DOHH2 (cell line): Measurements from ENCODE around the gene SF3A2.

Experiments
- EZH2phosphoT487 ChIP-seq: fragments of 200-600 bp; sonication (generic); IDR thresholded peaks from 2 replicates; pipeline ENCODE4 v1.6.1; 2017; ENCODE audit warnings: borderline replicate concordance, mild to moderate bottlenecking, antibody characterized with exemption, low read length, moderate library complexity, mixed read lengths
- TF ChIP-seq, protein P1 (sequence below): fragments of 200-600 bp; sonication (generic); IDR thresholded peaks from one replicate; pipeline ENCODE4 v1.5.1; 2014; ENCODE audit warnings: antibody characterized with exemption, mild to moderate bottlenecking, low read depth, low read length; ENCODE audit not compliant: poor library complexity, severe bottlenecking

DNA sequence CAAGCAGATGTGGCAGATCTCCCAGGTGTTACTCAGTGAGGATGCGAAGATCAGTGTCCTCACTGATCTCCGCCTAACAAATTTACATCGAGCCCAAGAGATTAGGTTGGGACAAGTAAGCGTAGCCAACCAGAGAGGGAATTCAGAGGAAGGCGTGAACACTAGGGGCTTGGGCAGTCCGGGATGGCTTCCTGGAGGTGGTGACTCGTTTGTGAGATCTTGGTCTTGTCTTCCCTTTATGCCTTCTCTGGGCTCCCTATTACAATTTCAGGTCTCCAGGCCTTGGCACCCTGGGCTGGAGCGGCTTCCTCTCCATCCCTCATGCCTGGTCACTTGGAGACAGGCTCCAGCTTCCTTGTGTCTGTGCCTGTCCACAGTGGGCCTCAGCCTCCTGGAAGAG lies 6.2 kb downstream of the SF3A2 start:
- TF ChIP-seq, protein P1, sequence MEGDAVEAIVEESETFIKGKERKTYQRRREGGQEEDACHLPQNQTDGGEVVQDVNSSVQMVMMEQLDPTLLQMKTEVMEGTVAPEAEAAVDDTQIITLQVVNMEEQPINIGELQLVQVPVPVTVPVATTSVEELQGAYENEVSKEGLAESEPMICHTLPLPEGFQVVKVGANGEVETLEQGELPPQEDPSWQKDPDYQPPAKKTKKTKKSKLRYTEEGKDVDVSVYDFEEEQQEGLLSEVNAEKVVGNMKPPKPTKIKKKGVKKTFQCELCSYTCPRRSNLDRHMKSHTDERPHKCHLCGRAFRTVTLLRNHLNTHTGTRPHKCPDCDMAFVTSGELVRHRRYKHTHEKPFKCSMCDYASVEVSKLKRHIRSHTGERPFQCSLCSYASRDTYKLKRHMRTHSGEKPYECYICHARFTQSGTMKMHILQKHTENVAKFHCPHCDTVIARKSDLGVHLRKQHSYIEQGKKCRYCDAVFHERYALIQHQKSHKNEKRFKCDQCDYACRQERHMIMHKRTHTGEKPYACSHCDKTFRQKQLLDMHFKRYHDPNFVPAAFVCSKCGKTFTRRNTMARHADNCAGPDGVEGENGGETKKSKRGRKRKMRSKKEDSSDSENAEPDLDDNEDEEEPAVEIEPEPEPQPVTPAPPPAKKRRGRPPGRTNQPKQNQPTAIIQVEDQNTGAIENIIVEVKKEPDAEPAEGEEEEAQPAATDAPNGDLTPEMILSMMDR, result no peak
- no peak for TF ChIP-seq EZH2phosphoT487
